Measurements from ENCODE around the gene CHST9. TPM values are rescaled to one million over a fixed set of nuclear protein-coding genes. Genes with fewer than 3 reads are reported as not detected.

CHST9 gene
- total and polyA plus RNA-seq, 7 donors: 0.12 to 3.1 (median 0.95) TPM; not detected in 1

- no peak overlapping the region for H3K27ac ChIP-seq
- H3K4me1 ChIP-seq: no peaks in the 10 kb centered on the region
- 90 to 92% methylated on average over 5 of the region's 5 CpGs for WGBS, 2 donors
Measured at GRCh38 chr18:26902291-26902690, 282.8 kb downstream of the CHST9 start.

GRCh38 chr18:26901020-26901419 lies 284.1 kb downstream of the CHST9 start:
- H3K4me3 ChIP-seq: no peak overlapping the region
- TF ChIP-seq POLR2AphosphoS5 (IDR thresholded peaks at IDR 0.05): no peak
- no peak for TF ChIP-seq POLR2A (IDR thresholded peaks at IDR 0.05)
- no peak for TF ChIP-seq CTCF (IDR thresholded peaks at IDR 0.05)
- no peak for TF ChIP-seq EP300 (IDR thresholded peaks at IDR 0.05)
- peaks cover 0 to 8% (median 0%) of the 10 kb centered on the region in 4 donors for H3K9me3 ChIP-seq
- intact Hi-C loops (cut with DNase I): no loop called here
- no peaks in the 10 kb centered on the region for H3K4me1 ChIP-seq
- no peak overlapping the region for H3K27ac ChIP-seq
- H3K36me3 ChIP-seq: no peaks in the 10 kb centered on the region
- no peak for DNase-seq
- no peaks in the 10 kb centered on the region for H3K27me3 ChIP-seq

More at GRCh38 chr18:26902291-26902690, 282.8 kb downstream of the CHST9 start:
- Histone ChIP-seq H3K36me3 (no peaks in the 10 kb centered on the region), H3K27me3 (no peaks in the 10 kb centered on the region), H3K4me3 (no peak overlapping the region), H3K9me3 (peaks cover 0 to 8% (median 0%) of the 10 kb centered on the region in 4 donors)
- TF ChIP-seq POLR2AphosphoS5 (IDR thresholded peaks at IDR 0.05): no peak
- no peak for TF ChIP-seq EP300 (IDR thresholded peaks at IDR 0.05)
- no peak for TF ChIP-seq POLR2A (IDR thresholded peaks at IDR 0.05)
- no peak for TF ChIP-seq CTCF (IDR thresholded peaks at IDR 0.05)
- DNase-seq: no peak
- intact Hi-C loops (cut with DNase I): no loop called here

GRCh38 chr18:26894426-26894825 lies 290.7 kb downstream of the CHST9 start:
- 41 to 67% methylated on average over 1 of the region's 1 CpG for WGBS, 2 donors
- no peak for DNase-seq
- no peak overlapping the region for H3K27ac ChIP-seq
- intact Hi-C loops (cut with DNase I): no loop called here
- H3K36me3 ChIP-seq: no peaks in the 10 kb centered on the region
- no peaks in the 10 kb centered on the region for H3K9me3 ChIP-seq
- H3K27me3 ChIP-seq: no peaks in the 10 kb centered on the region
- TF ChIP-seq POLR2A (IDR thresholded peaks at IDR 0.05): no peak
- no peak for TF ChIP-seq CTCF (IDR thresholded peaks at IDR 0.05)
- TF ChIP-seq POLR2AphosphoS5 (IDR thresholded peaks at IDR 0.05): no peak
- TF ChIP-seq EP300 (IDR thresholded peaks at IDR 0.05): no peak
- no peaks in the 10 kb centered on the region for H3K4me1 ChIP-seq
- no peak overlapping the region for H3K4me3 ChIP-seq

GRCh38 chr18:26893996-26894395 lies 291.1 kb downstream of the CHST9 start:
- H3K27me3 ChIP-seq: no peaks in the 10 kb centered on the region
- intact Hi-C loops (cut with DNase I): no loop called here
- 55 to 62% methylated on average over 6 of the region's 6 CpGs for WGBS, 2 donors
- H3K36me3 ChIP-seq: no peaks in the 10 kb centered on the region
- no peaks in the 10 kb centered on the region for H3K9me3 ChIP-seq
- no peak overlapping the region for H3K27ac ChIP-seq
- TF ChIP-seq POLR2A (IDR thresholded peaks at IDR 0.05): no peak
- TF ChIP-seq CTCF (IDR thresholded peaks at IDR 0.05): no peak
- TF ChIP-seq EP300 (IDR thresholded peaks at IDR 0.05): no peak
- no peak for TF ChIP-seq POLR2AphosphoS5 (IDR thresholded peaks at IDR 0.05)
- no peaks in the 10 kb centered on the region for H3K4me1 ChIP-seq
- H3K4me3 ChIP-seq: no peak overlapping the region
- DNase-seq: no peak

- Histone ChIP-seq H3K4me3 (no peak overlapping the region), H3K27me3 (no peaks in the 10 kb centered on the region), H3K36me3 (no peaks in the 10 kb centered on the region), H3K4me1 (no peaks in the 10 kb centered on the region), H3K9me3 (no peaks in the 10 kb centered on the region), H3K27ac (no peak overlapping the region)
- no peak for DNase-seq
- TF ChIP-seq POLR2A (IDR thresholded peaks at IDR 0.05): no peak
- TF ChIP-seq EP300 (IDR thresholded peaks at IDR 0.05): no peak
- TF ChIP-seq CTCF (IDR thresholded peaks at IDR 0.05): no peak
- TF ChIP-seq POLR2AphosphoS5 (IDR thresholded peaks at IDR 0.05): no peak
- intact Hi-C loops (cut with DNase I): no loop called here
- 93 to 98% methylated on average over 4 of the region's 4 CpGs for WGBS, 2 donors
Measured at GRCh38 chr18:26888259-26888658, 296.8 kb downstream of the CHST9 start.

All from sigmoid colon (tissue), 7 donors.